ENCODE data around the gene GALNT1. TPM values are rescaled to one million over a fixed set of nuclear protein-coding genes. Genes with fewer than 3 reads are reported as not detected.

Gene GALNT1
- total RNA-seq, 1 donor from 2014 or later = 113 TPM

- H3K79me2 ChIP-seq (ENCODE audit: low read depth) = no peaks in the 10 kb centered on the region
- no peaks in the 10 kb centered on the region for H3F3A ChIP-seq (ENCODE audit: low read depth)
- no peaks in the 10 kb centered on the region for H3K36me3 ChIP-seq
- no peaks in the 10 kb centered on the region for H4K20me1 ChIP-seq (ENCODE audit: low read depth)
- H3K4me1 Mint-ChIP-seq = no peaks in the 10 kb centered on the region
- H3K36me3 Mint-ChIP-seq = no peaks in the 10 kb centered on the region
- no peak overlapping the region for H3K9ac ChIP-seq
- no peak for TF ChIP-seq CTCF (IDR thresholded peaks at IDR 0.05)
- no peak for TF ChIP-seq EZH2phosphoT487 (IDR thresholded peaks at IDR 0.05)
- no peak for TF ChIP-seq EZH2 (IDR thresholded peaks at IDR 0.05)
- H3K27me3 Mint-ChIP-seq (ENCODE audit: insufficient read depth, low read depth) = no peaks in the 10 kb centered on the region
- no peaks in the 10 kb centered on the region for H3K9me3 Mint-ChIP-seq
- no peak for DNase-seq (ENCODE audit: low spot score)
- no peak overlapping the region for H3K4me2 ChIP-seq
- H3K27me3 ChIP-seq = no peaks in the 10 kb centered on the region
- no peak overlapping the region for H3K27ac ChIP-seq
- H3K9me3 ChIP-seq (ENCODE audit: low read depth) = no peaks in the 10 kb centered on the region
- H3K4me1 ChIP-seq = no peaks in the 10 kb centered on the region
- H3K4me3 ChIP-seq = no peak overlapping the region
- H2AFZ ChIP-seq (replicated peaks) = peak overlapping the region; percentile 30
- H3K4me3 Mint-ChIP-seq = no peak overlapping the region
- H3K27ac Mint-ChIP-seq = no peak overlapping the region
Observed at GRCh38 chr18:35729991-35730668, 148.6 kb downstream of the GALNT1 start.

GRCh38 chr18:35730691-35731370, 149.3 kb downstream of the GALNT1 start:
- Mint-ChIP-seq H3K4me3 (no peak overlapping the region), H3K27ac (no peak overlapping the region), H3K9me3 (peaks cover 3% of the 10 kb centered on the region), H3K27me3 (ENCODE audit: insufficient read depth, low read depth) (no peaks in the 10 kb centered on the region), H3K36me3 (no peaks in the 10 kb centered on the region), H3K4me1 (no peaks in the 10 kb centered on the region)
- H3K27me3 ChIP-seq = no peaks in the 10 kb centered on the region
- H3K9me3 ChIP-seq (ENCODE audit: low read depth) = no peaks in the 10 kb centered on the region
- H3K4me3 ChIP-seq = no peak overlapping the region
- H2AFZ ChIP-seq (replicated peaks) = peak overlapping the region; percentile 30
- H3K79me2 ChIP-seq (ENCODE audit: low read depth) = no peaks in the 10 kb centered on the region
- no peak overlapping the region for H3K9ac ChIP-seq
- no peaks in the 10 kb centered on the region for H3K4me1 ChIP-seq
- H3K36me3 ChIP-seq = no peaks in the 10 kb centered on the region
- H3F3A ChIP-seq (ENCODE audit: low read depth) = no peaks in the 10 kb centered on the region
- no peak overlapping the region for H3K27ac ChIP-seq
- H3K4me2 ChIP-seq = no peak overlapping the region
- DNase-seq (ENCODE audit: low spot score) = peak; percentile 21
- no peak for TF ChIP-seq CTCF (IDR thresholded peaks at IDR 0.05)
- no peak for TF ChIP-seq EZH2 (IDR thresholded peaks at IDR 0.05)
- TF ChIP-seq EZH2phosphoT487 (IDR thresholded peaks at IDR 0.05) = no peak
- no peaks in the 10 kb centered on the region for H4K20me1 ChIP-seq (ENCODE audit: low read depth)

GRCh38 chr18:35731701-35732100, 150.2 kb downstream of the GALNT1 start:
- Histone ChIP-seq H3K4me2 (no peak overlapping the region), H3K9me3 (ENCODE audit: low read depth) (no peaks in the 10 kb centered on the region), H3F3A (ENCODE audit: low read depth) (no peaks in the 10 kb centered on the region), H3K79me2 (ENCODE audit: low read depth) (no peaks in the 10 kb centered on the region), H4K20me1 (ENCODE audit: low read depth) (no peaks in the 10 kb centered on the region), H3K27me3 (no peaks in the 10 kb centered on the region), H3K9ac (no peak overlapping the region), H3K27ac (no peak overlapping the region), H3K4me3 (no peak overlapping the region), H3K4me1 (no peaks in the 10 kb centered on the region), H2AFZ (replicated peaks) (no peak overlapping the region), H3K36me3 (no peaks in the 10 kb centered on the region)
- Mint-ChIP-seq H3K4me1 (no peaks in the 10 kb centered on the region), H3K27me3 (ENCODE audit: insufficient read depth, low read depth) (no peaks in the 10 kb centered on the region), H3K4me3 (no peak overlapping the region), H3K27ac (no peak overlapping the region), H3K9me3 (peaks cover 3% of the 10 kb centered on the region), H3K36me3 (no peaks in the 10 kb centered on the region)
- DNase-seq (ENCODE audit: low spot score) = no peak
- TF ChIP-seq EZH2 (IDR thresholded peaks at IDR 0.05) = no peak
- no peak for TF ChIP-seq CTCF (IDR thresholded peaks at IDR 0.05)
- TF ChIP-seq EZH2phosphoT487 (IDR thresholded peaks at IDR 0.05) = no peak
